ENCODE data around the gene GSG1L2.
"Not testable (repeated sequence)": the region's sequence is repeated elsewhere in the genome, so short reads cannot be mapped to it uniquely, and the experiment has no call there.

The GSG1L2 gene

GRCh38 chr17:9784544-9784943, 37.3 kb downstream of the GSG1L2 start:
- no peak for DNase-seq

- not testable (repeated sequence) for DNase-seq
Measured at GRCh38 chr17:9783465-9783864, 38.4 kb downstream of the GSG1L2 start.

- DNase-seq = no peak
Measured at GRCh38 chr17:9783050-9783449, 38.8 kb downstream of the GSG1L2 start.

GRCh38 chr17:9780552-9780951, 41.3 kb downstream of the GSG1L2 start:
- DNase-seq = no peak

GRCh38 chr17:9776911-9777310, 45.0 kb downstream of the GSG1L2 start:
- no peak for DNase-seq

DNA sequence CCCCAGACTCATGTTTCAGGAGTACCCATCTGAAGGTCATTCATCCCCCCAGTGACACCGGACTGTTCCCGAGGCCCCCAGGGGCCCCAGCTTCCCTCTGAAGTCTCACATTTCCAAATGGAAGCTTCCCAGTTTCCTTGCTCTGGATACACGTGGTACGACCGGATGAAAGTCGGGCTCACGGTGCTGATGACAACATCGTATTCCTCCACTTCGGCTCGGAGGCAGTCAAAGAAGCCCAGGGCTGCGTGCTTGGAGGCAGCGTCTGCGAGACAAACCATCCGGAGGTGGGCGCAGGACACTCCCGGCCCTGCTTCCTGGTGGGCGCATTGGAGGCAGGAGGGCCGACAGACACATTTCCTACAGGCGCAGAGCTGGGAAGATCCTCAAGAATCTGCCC, 49.2 kb downstream of the GSG1L2 start:
- no peak for DNase-seq

GRCh38 chr17:9771465-9771864, 50.4 kb downstream of the GSG1L2 start:
- no peak for DNase-seq

DNA sequence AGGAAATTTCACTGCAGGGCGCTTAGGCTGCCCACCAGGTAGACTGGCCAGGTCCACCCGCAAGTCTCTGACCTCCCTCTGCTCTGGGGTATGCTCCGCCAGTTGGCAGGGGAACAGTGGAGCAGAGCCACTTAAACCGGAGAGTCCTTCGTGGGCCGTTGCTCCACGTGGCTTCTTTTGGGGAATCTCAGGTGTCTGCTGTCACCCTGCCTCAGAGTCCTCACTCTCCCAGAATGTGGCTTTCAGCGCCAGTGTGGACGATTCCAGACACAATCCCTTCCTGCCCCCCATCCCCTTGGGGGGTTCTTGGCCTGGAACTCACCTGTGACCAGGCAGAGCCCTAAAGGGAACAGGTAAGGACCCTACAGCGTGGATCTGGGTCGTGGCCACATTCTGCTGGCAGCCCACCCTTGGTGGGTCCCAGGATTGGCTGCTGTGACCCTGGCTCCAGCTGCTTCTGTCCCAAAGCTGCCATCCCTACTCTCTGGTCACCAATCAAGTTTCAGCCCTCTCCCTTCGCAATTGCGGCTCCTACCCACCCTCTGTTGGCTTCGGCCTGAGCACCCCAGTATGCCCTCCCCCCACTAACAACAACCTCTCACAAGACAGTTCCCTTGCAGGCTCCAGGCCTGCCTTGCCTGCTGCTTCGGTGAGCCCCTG, 52.7 kb downstream of the GSG1L2 start:
- DNase-seq = no peak

GRCh38 chr17:9768381-9768934, 53.4 kb downstream of the GSG1L2 start:
- no peak for DNase-seq

GRCh38 chr17:9767432-9767991, 54.4 kb downstream of the GSG1L2 start:
- no peak for DNase-seq

DNA sequence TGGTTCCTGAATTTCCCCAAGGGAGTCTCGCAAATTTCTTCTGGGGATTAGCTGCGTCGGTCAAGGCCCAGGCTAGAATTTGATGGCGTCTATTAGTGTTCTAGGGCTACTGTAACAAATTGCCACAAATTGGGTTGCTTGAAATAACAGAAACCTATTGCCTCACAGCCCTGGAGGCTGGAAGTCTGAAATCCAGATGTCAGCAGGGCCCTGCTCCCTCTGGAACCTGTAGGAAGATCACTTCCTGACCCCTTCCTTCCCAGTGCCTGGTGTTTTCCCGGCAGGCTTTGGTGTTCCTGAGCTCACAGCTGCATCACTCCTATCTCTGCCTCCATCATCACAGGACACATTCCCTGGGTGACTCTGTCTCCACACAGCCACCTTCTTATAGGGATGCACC, 54.9 kb downstream of the GSG1L2 start:
- no peak for DNase-seq

GRCh38 chr17:9765322-9765721, 56.6 kb downstream of the GSG1L2 start:
- DNase-seq = no peak

DNA sequence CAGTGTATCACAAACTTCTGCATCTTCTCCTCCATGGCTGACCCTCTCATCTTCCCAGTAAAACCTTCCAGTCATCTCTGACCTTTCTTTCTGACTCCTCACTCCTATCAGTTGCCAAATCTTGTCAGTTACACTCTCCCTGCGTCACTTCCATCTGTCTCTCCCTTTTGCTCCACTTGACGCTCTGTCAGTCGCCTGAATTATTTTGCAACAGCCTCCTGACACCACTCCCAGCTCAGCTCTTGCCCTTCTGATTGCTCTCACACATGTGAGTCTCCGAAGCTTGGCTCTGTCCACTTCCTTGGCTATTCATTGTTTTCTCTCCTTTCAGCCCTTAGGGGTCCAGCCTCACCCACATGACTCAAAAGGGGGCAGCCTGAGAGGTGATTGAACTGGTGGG, 58.2 kb downstream of the GSG1L2 start:
- DNase-seq = no peak

DNA sequence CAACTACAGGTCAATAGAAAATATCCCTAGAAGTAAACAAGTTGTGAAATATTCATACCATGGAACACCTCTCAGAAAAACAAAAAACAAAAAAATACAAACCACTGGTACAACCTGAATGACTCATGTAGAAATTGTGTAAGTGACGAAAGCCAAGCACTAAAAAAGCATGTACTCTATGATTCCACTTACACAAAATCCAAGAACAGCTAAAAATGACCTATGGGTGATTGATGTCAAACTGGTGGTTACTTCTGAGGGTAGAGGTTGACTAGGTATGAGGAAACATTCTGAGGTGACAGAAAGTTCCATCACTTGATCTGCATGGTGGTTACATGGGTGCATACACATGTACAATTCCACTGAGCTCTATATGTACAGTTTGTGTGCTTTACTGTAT, 61.6 kb downstream of the GSG1L2 start:
- DNase-seq = no peak

DNA sequence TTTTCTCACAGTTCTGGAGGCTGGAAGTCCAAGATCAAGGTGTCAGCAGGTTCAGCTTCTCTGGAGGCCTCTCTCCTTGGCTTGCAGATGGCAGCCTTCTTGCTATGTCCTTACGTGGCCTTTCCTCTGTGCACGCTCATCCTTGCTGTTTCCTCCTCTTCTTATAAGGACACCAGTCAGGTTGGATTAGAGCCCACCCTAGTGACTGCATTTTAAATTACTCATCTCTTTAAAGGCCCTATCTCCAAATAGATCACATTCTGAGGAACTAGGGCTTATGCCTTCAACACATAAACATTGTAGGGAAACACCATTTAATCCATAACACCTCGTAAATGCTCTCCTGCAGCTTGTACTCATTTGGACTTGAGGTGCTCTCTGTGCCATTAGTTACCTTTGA, 66.8 kb downstream of the GSG1L2 start:
- no peak for DNase-seq
